HCT116 (cell line): Measurements from ENCODE around the gene CD320.

ENCODE experiments used
- EGR1 ChIP-seq: IDR thresholded peaks from 2 replicates; pipeline ENCODE4 v1.6.1; 2012; ENCODE audit warnings: low read depth
- EZH2 ChIP-seq: fragments of 200-600 bp; sonication (generic); IDR thresholded peaks from 2 replicates; pipeline ENCODE4 v1.6.1; 2017; ENCODE audit warnings: antibody characterized with exemption, mixed run types
- JUND ChIP-seq: IDR thresholded peaks from 2 replicates; pipeline ENCODE4 v1.6.1; 2012
- POLR2A ChIP-seq: IDR thresholded peaks from 2 replicates; pipeline ENCODE4 v1.7.0; 2011; ENCODE audit warnings: borderline replicate concordance; ENCODE audit not compliant: insufficient read depth, insufficient read length; ENCODE audit errors: extremely low read depth
- SIN3A ChIP-seq: IDR thresholded peaks from 2 replicates; pipeline ENCODE4 v1.6.1; 2012; ENCODE audit warnings: low read depth
- TF ChIP-seq, protein P1 (sequence below), 3 experiments: fragments of 200-600 bp in 1 of 3; sonication (generic) in 1 of 3; IDR thresholded peaks in 2 of 3; conservative IDR thresholded peaks in 1 of 3; 2 replicates each; pipeline ENCODE4 v1.5.1; 2012 to 2017; ENCODE audit warnings: low read depth in 2 of 3, low read length in 2 of 3, antibody characterized with exemption in 1 of 3, borderline replicate concordance in 1 of 3, control low read depth in 1 of 3, mild to moderate bottlenecking in 1 of 3, mixed read lengths in 1 of 3, mixed run types in 1 of 3, moderate library complexity in 1 of 3; ENCODE audit not compliant: insufficient read depth in 1 of 3
- TF ChIP-seq, protein P2 (sequence below): IDR thresholded peaks from 2 replicates; pipeline ENCODE4 v1.6.1; 2011; ENCODE audit warnings: mild to moderate bottlenecking, low read length, moderate library complexity; ENCODE audit not compliant: insufficient replicate concordance; ENCODE audit errors: extremely low read depth
- TF ChIP-seq, protein P3 (sequence below): IDR thresholded peaks from 2 replicates; pipeline ENCODE4 v1.6.1; 2012

DNA sequence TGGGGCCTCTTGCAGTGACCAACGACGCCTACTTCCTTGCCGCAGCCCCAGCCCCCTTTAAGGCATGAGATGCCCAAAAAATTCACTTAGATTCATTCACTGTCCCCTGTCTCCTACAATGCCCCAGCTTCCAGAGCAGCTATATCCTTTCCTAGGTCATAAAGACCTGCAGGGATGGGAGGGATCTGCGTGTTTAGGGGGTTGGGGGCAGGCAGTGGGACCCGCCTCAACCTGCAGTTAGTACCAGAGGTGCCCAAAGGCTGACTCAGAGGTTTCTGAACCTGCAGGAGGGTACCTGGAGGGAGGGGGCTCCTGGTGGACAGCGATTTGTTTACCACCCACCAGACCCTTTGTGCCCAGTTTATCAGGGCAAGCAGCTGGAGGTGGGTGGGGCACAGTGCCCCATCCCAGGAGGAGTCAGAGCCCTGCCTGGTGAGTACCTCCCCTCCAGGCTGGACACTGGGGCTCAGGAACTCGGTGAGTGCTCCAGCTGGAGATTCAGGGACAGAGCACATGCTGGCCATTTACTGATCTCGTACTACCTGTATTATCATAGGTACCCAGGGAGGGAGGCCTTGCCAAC lies 23.2 kb upstream of the CD320 start:
- TF ChIP-seq, protein P1, sequence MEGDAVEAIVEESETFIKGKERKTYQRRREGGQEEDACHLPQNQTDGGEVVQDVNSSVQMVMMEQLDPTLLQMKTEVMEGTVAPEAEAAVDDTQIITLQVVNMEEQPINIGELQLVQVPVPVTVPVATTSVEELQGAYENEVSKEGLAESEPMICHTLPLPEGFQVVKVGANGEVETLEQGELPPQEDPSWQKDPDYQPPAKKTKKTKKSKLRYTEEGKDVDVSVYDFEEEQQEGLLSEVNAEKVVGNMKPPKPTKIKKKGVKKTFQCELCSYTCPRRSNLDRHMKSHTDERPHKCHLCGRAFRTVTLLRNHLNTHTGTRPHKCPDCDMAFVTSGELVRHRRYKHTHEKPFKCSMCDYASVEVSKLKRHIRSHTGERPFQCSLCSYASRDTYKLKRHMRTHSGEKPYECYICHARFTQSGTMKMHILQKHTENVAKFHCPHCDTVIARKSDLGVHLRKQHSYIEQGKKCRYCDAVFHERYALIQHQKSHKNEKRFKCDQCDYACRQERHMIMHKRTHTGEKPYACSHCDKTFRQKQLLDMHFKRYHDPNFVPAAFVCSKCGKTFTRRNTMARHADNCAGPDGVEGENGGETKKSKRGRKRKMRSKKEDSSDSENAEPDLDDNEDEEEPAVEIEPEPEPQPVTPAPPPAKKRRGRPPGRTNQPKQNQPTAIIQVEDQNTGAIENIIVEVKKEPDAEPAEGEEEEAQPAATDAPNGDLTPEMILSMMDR (IDR thresholded peaks at IDR 0.05 in 2 of 3, conservative IDR thresholded peaks at IDR 0.05 in 1 of 3; ENCODE audit: borderline replicate concordance in 1 of 3, insufficient read depth in 1 of 3, low read depth in 2 of 3, low read length in 2 of 3): no peak
- TF ChIP-seq EGR1 (no peak), JUND (no peak), EZH2 (no peak), POLR2A (no peak), SIN3A (no peak)
- TF ChIP-seq, protein P2, sequence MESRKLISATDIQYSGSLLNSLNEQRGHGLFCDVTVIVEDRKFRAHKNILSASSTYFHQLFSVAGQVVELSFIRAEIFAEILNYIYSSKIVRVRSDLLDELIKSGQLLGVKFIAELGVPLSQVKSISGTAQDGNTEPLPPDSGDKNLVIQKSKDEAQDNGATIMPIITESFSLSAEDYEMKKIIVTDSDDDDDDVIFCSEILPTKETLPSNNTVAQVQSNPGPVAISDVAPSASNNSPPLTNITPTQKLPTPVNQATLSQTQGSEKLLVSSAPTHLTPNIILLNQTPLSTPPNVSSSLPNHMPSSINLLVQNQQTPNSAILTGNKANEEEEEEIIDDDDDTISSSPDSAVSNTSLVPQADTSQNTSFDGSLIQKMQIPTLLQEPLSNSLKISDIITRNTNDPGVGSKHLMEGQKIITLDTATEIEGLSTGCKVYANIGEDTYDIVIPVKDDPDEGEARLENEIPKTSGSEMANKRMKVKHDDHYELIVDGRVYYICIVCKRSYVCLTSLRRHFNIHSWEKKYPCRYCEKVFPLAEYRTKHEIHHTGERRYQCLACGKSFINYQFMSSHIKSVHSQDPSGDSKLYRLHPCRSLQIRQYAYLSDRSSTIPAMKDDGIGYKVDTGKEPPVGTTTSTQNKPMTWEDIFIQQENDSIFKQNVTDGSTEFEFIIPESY: no peak
- TF ChIP-seq, protein P3, sequence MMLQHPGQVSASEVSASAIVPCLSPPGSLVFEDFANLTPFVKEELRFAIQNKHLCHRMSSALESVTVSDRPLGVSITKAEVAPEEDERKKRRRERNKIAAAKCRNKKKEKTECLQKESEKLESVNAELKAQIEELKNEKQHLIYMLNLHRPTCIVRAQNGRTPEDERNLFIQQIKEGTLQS: no peak
